Mesendoderm (in vitro differentiated cells): Measurements from ENCODE around the gene ATL2.

Source experiments
- DNase-seq: peaks from one replicate; pipeline ENCODE4 v3.0.0; 2013
- H2AK5ac ChIP-seq: 2 replicates; pipeline ENCODE4 v1.6.1; 2013; ENCODE audit warnings: low read length, inconsistent platforms
- H2BK120ac ChIP-seq: 2 replicates; pipeline ENCODE4 v1.6.1; 2013; ENCODE audit warnings: low read depth, mild to moderate bottlenecking, low read length, moderate library complexity, mixed read lengths
- H2BK15ac ChIP-seq: replicated peaks from 2 replicates; pipeline ENCODE4 v1.6.1; 2013; ENCODE audit warnings: low read depth, mild to moderate bottlenecking, moderate library complexity
- H2BK5ac ChIP-seq: 2 replicates; pipeline ENCODE4 v1.6.1; 2013; ENCODE audit warnings: low read length, inconsistent platforms
- H3K18ac ChIP-seq: 2 replicates; pipeline ENCODE4 v1.6.1; 2013; ENCODE audit warnings: mild to moderate bottlenecking, low read length, mixed read lengths
- H3K23ac ChIP-seq: one replicate; pipeline ENCODE4 v1.6.1; 2013; ENCODE audit warnings: low read length
- H3K27ac ChIP-seq: 2 replicates; pipeline ENCODE4 v1.5.1; 2013; ENCODE audit warnings: low read depth, mild to moderate bottlenecking, inconsistent platforms, low read length, moderate library complexity
- H3K27me3 ChIP-seq: 2 replicates; pipeline ENCODE4 v1.6.1; 2013; ENCODE audit warnings: low read length, control low read depth, mild to moderate bottlenecking, inconsistent platforms; ENCODE audit not compliant: insufficient read depth, poor library complexity
- H3K36me3 ChIP-seq: 2 replicates; pipeline ENCODE4 v1.6.1; 2013; ENCODE audit warnings: low read length, inconsistent platforms; ENCODE audit not compliant: control insufficient read depth, insufficient read depth
- H3K4ac ChIP-seq: one replicate; pipeline ENCODE4 v1.6.1; 2013; ENCODE audit warnings: low read depth, mild to moderate bottlenecking, low read length, moderate library complexity
- H3K4me1 ChIP-seq: 2 replicates; pipeline ENCODE4 v1.6.1; 2013; ENCODE audit warnings: low read depth, low read length, inconsistent platforms; ENCODE audit not compliant: control insufficient read depth
- H3K4me2 ChIP-seq: 2 replicates; pipeline ENCODE4 v1.6.1; 2013; ENCODE audit warnings: low read length
- H3K4me3 ChIP-seq: 2 replicates; pipeline ENCODE4 v1.5.1; 2013; ENCODE audit warnings: mild to moderate bottlenecking, low read length
- H3K56ac ChIP-seq: one replicate; pipeline ENCODE4 v1.6.1; 2013; ENCODE audit warnings: low read length
- H3K79me1 ChIP-seq: 2 replicates; pipeline ENCODE4 v1.6.1; 2013; ENCODE audit warnings: low read length, inconsistent platforms
- H3K79me2 ChIP-seq: 2 replicates; pipeline ENCODE4 v1.6.1; 2013; ENCODE audit warnings: mild to moderate bottlenecking, low read length; ENCODE audit not compliant: control insufficient read depth, insufficient read depth
- H3K9ac ChIP-seq: 2 replicates; pipeline ENCODE4 v1.6.1; 2013; ENCODE audit warnings: low read length, inconsistent platforms
- H4K5ac ChIP-seq: one replicate; pipeline ENCODE4 v1.6.1; 2013; ENCODE audit warnings: low read length
- H4K8ac ChIP-seq: one replicate; pipeline ENCODE4 v1.6.1; 2013; ENCODE audit warnings: low read depth, mild to moderate bottlenecking, control low read depth, low read length, moderate library complexity
- WGBS: extraction: QIAGEN DNeasy Blood & Tissue Kit; methylation state at CpG from one replicate; pipeline ENCODE4 v1.1.7; 2013; ENCODE audit warnings: low lambda C conversion rate, missing lambda C conversion rate; ENCODE audit not compliant: insufficient coverage; ENCODE audit errors: extremely low coverage; 5-methylcytosine and 5-hydroxymethylcytosine counted together

ATL2 gene

GRCh38 chr2:38263293-38263692 is 113.8 kb downstream of the ATL2 start:
- Histone ChIP-seq H4K8ac (no peak overlapping the region), H2AK5ac (no peak overlapping the region), H3K4me1 (no peaks in the 10 kb centered on the region), H3K36me3 (no peaks in the 10 kb centered on the region), H2BK15ac (no peak overlapping the region), H2BK120ac (no peak overlapping the region), H3K4ac (no peak overlapping the region), H3K79me1 (no peaks in the 10 kb centered on the region), H3K79me2 (no peaks in the 10 kb centered on the region), H3K18ac (no peak overlapping the region), H3K4me3 (no peak overlapping the region), H3K4me2 (no peak overlapping the region), H3K23ac (no peak overlapping the region), H4K5ac (no peak overlapping the region), H3K27me3 (no peaks in the 10 kb centered on the region), H3K9ac (no peak overlapping the region), H3K27ac (no peak overlapping the region), H2BK5ac (no peak overlapping the region), H3K56ac (no peak overlapping the region)
- WGBS: no CpG with 5 or more reads among the region's 6 CpGs
- DNase-seq: no peak

- no peak for DNase-seq
- Histone ChIP-seq H4K8ac (no peak overlapping the region), H3K27me3 (no peaks in the 10 kb centered on the region), H3K23ac (no peak overlapping the region), H2AK5ac (no peak overlapping the region), H3K27ac (no peak overlapping the region), H3K4me3 (no peak overlapping the region), H3K18ac (no peak overlapping the region), H3K4ac (no peak overlapping the region), H2BK15ac (no peak overlapping the region), H3K79me1 (no peaks in the 10 kb centered on the region), H3K4me1 (no peaks in the 10 kb centered on the region), H3K9ac (no peak overlapping the region), H3K79me2 (no peaks in the 10 kb centered on the region), H2BK120ac (no peak overlapping the region), H3K4me2 (no peak overlapping the region), H2BK5ac (no peak overlapping the region), H3K36me3 (no peaks in the 10 kb centered on the region), H3K56ac (no peak overlapping the region), H4K5ac (no peak overlapping the region)
- no CpG with 5 or more reads among the region's 14 CpGs for WGBS
These were observed 114.8 kb downstream of the ATL2 start for GRCh38 chr2:38262069-38262871.

- Histone ChIP-seq H2AK5ac (no peak overlapping the region), H3K23ac (no peak overlapping the region), H3K9ac (no peak overlapping the region), H2BK120ac (no peak overlapping the region), H3K4ac (no peak overlapping the region), H3K56ac (no peak overlapping the region), H3K27me3 (no peaks in the 10 kb centered on the region), H4K8ac (no peak overlapping the region), H3K4me1 (no peaks in the 10 kb centered on the region), H3K4me2 (no peak overlapping the region), H3K79me1 (no peaks in the 10 kb centered on the region), H2BK15ac (no peak overlapping the region), H3K79me2 (no peaks in the 10 kb centered on the region), H4K5ac (no peak overlapping the region), H3K27ac (no peak overlapping the region), H3K36me3 (no peaks in the 10 kb centered on the region), H3K18ac (no peak overlapping the region), H3K4me3 (no peak overlapping the region), H2BK5ac (no peak overlapping the region)
- DNase-seq: no peak
- no CpG with 5 or more reads among the region's 10 CpGs for WGBS
These were observed 115.5 kb downstream of the ATL2 start for GRCh38 chr2:38261569-38262068.

GRCh38 chr2:38260972-38261371 is 116.1 kb downstream of the ATL2 start:
- Histone ChIP-seq H3K4ac (no peak overlapping the region), H3K9ac (no peak overlapping the region), H2AK5ac (no peak overlapping the region), H3K23ac (no peak overlapping the region), H3K4me2 (no peak overlapping the region), H3K27ac (no peak overlapping the region), H4K8ac (no peak overlapping the region), H3K18ac (no peak overlapping the region), H3K79me1 (no peaks in the 10 kb centered on the region), H3K56ac (no peak overlapping the region), H3K4me3 (no peak overlapping the region), H3K79me2 (no peaks in the 10 kb centered on the region), H3K27me3 (no peaks in the 10 kb centered on the region), H3K36me3 (no peaks in the 10 kb centered on the region), H2BK15ac (no peak overlapping the region), H4K5ac (no peak overlapping the region), H3K4me1 (no peaks in the 10 kb centered on the region), H2BK120ac (no peak overlapping the region), H2BK5ac (no peak overlapping the region)
- no peak for DNase-seq
- WGBS: no CpG with 5 or more reads among the region's 2 CpGs

- Histone ChIP-seq H2BK5ac (no peak overlapping the region), H3K4me2 (no peak overlapping the region), H3K56ac (no peak overlapping the region), H4K5ac (no peak overlapping the region), H3K18ac (no peak overlapping the region), H2AK5ac (no peak overlapping the region), H3K27me3 (no peaks in the 10 kb centered on the region), H3K4ac (no peak overlapping the region), H2BK15ac (no peak overlapping the region), H2BK120ac (no peak overlapping the region), H3K79me2 (no peaks in the 10 kb centered on the region), H3K4me1 (no peaks in the 10 kb centered on the region), H3K9ac (no peak overlapping the region), H3K4me3 (no peak overlapping the region), H3K27ac (no peak overlapping the region), H4K8ac (no peak overlapping the region), H3K79me1 (no peaks in the 10 kb centered on the region), H3K36me3 (no peaks in the 10 kb centered on the region), H3K23ac (no peak overlapping the region)
- no peak for DNase-seq
- WGBS: no CpG with 5 or more reads among the region's 11 CpGs
These were observed 116.6 kb downstream of the ATL2 start for GRCh38 chr2:38260469-38260868.

GRCh38 chr2:38259311-38259710 is 117.8 kb downstream of the ATL2 start:
- Histone ChIP-seq H3K79me1 (no peaks in the 10 kb centered on the region), H2BK15ac (no peak overlapping the region), H4K8ac (no peak overlapping the region), H3K36me3 (no peaks in the 10 kb centered on the region), H2AK5ac (no peak overlapping the region), H3K4ac (no peak overlapping the region), H3K9ac (no peak overlapping the region), H3K4me3 (no peak overlapping the region), H3K79me2 (no peaks in the 10 kb centered on the region), H3K27me3 (no peaks in the 10 kb centered on the region), H3K56ac (no peak overlapping the region), H2BK120ac (no peak overlapping the region), H3K18ac (no peak overlapping the region), H3K27ac (no peak overlapping the region), H3K23ac (no peak overlapping the region), H3K4me2 (no peak overlapping the region), H4K5ac (no peak overlapping the region), H3K4me1 (no peaks in the 10 kb centered on the region), H2BK5ac (no peak overlapping the region)
- DNase-seq: no peak
- no CpG with 5 or more reads among the region's 2 CpGs for WGBS
